GM18498 (cell line): ENCODE results near the gene PARVA.

Source experiments
- ATAC-seq: cut with Tn5 transposase; IDR thresholded peaks from one replicate; pipeline ENCODE4 v1.9.1; 2021; ENCODE audit warnings: mild to moderate bottlenecking, moderate library complexity; ENCODE audit not compliant: unreplicated experiment

Gene PARVA

DNA sequence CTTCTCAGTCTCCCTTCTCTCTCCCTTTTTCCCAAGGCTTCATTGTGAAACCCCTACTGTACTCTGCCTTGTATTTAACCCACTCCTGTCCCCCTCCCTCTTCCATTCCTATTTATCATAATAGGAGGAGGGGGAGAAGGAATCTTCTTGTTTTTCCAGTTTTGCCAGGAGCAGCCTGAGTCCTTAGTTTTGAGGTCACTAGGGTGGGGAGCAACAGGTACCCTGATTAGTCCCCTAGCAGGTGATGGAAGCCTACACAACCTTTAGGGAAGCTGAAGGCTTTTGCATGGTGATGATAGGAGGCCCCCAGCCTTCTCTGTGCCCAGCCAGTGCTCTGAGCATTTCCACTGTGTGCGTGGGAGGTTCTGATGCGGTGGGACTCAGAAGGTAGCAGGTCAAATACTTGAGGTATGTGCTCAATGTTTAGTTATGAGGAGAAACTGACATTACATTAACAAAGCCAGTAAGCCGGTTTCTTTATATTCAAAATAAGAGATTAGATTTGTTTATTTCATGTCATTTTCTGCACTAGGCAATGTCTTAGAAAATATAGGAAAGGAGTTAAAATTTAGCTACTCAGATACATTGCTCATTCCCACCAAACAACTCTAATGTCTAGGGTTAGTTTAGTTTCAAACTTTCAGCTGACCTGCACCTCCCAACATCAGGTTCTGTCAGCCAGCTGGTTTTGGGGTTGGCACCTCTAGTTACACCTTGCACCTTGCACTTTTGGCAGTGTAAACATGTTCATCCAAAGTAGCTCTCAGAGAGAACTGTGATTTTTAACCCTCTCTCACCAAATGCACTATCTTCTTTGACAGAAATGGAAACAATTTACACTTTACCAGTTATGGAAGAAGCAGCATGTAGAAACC lies 26.0 kb downstream of the PARVA start:
- no peak for ATAC-seq

DNA sequence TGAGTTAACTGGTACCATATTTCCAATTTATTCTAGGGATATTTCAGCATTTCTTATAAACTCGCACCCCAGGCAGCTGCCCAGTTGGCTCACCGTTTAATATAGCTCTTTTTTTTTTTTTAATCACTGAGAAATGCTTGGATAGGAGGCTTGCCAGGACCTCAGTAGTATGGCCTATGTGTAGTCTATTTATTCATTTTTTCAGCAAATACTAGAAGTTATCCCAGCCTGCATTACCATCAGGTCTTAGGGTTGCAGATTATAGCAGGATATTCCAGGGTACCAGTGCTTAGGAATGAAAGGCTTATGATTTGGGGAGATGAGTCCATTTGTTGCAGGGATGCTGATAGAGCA lies 26.6 kb downstream of the PARVA start:
- ATAC-seq = no peak

GRCh38 chr11:12404436-12404835 lies 27.1 kb downstream of the PARVA start:
- no peak for ATAC-seq

GRCh38 chr11:12408156-12408770 lies 30.9 kb downstream of the PARVA start:
- ATAC-seq = no peak

GRCh38 chr11:12409621-12410005 lies 32.2 kb downstream of the PARVA start:
- ATAC-seq = no peak

- no peak for ATAC-seq
Measured at GRCh38 chr11:12410006-12410728, 32.8 kb downstream of the PARVA start.

GRCh38 chr11:12411393-12411792 lies 34.0 kb downstream of the PARVA start:
- ATAC-seq = no peak

GRCh38 chr11:12411806-12412727 lies 34.7 kb downstream of the PARVA start:
- peak; percentile 63 for ATAC-seq

DNA sequence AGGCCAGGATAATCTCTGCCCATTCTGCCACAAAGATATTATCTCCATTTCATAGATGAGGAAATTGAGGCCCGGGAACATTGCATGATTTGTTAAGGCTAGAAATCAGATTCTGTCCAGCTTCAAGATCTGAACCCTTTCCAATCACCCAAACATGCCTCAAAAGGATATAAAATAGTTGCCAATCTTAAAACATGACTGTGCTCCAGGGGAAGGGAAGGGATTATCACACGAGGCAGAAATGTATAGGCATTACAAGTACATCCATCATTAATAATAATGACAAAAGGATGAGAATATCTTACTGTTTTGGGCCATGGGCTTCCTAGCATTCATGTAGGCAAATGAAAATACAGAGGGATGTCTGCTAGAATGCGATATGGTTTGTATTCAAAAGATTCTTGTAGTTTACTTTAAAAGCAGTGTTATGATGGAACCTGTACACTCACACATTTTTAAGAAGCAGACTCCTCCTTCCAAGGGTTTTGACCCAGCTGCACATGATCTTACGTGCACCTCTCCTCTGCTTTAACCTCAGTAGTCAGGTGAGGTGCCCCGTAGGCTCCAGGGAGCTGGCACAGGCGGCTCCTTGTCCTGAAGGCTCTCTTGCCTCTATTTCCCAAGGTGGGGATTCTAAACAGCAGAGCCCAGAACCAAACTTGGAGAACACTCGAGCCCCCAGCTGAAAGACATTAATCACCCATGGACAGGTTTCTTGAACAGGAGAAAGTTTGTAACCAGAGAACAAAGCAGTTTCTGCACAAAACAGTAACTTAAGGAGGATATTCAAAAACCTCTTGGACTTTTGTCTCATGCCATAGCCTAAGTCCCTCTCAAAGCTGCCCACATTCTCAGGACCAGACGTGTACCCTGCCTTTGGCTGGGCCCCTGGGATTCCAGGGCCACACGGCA lies 36.0 kb downstream of the PARVA start:
- ATAC-seq = no peak

DNA sequence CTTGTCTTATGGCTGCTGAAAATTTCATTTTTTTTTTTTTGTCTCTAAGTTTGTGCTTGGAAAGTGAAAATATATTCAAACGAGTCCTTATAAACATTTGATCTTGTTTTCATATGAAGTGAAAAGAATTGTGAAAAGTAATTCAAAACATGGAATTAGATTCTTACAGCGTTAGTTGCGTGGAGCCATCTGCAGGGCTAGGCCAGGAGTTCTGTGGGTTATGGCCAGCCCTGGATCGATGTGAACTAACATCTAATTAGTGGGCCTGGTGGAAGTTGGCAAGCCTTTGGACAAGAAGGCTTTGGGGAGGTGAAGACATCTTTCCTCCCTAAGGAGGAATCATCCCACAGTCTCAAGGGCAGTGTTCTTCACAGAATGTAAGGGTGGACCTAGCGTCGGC lies 37.2 kb downstream of the PARVA start:
- ATAC-seq = no peak

- no peak for ATAC-seq
Measured at GRCh38 chr11:12415342-12415966, 38.1 kb downstream of the PARVA start.

GRCh38 chr11:12416552-12416951 lies 39.2 kb downstream of the PARVA start:
- no peak for ATAC-seq

GRCh38 chr11:12417691-12418611 lies 40.6 kb downstream of the PARVA start:
- no peak for ATAC-seq

GRCh38 chr11:12420040-12420439 lies 42.7 kb downstream of the PARVA start:
- no peak for ATAC-seq

DNA sequence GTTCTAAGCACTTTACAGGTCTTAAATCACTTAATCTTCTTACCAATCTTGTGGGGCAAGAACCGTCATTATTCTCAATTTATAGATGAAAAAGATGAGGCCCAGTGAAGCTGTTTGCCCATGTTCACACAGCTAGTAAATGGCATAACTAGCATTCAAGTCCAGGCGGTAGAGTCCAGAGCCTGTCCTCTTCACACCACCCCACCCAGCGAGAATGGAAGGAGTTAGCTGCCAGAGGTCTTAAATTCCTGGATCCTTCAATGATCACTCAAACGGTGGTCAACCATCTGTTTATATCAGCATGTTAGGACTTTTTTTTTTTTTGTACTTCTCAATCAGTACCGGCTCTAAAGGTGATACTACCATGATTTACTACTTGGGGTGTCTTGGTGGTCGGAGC lies 43.3 kb downstream of the PARVA start:
- ATAC-seq = no peak

GRCh38 chr11:12421386-12421785 lies 44.0 kb downstream of the PARVA start:
- no peak for ATAC-seq

DNA sequence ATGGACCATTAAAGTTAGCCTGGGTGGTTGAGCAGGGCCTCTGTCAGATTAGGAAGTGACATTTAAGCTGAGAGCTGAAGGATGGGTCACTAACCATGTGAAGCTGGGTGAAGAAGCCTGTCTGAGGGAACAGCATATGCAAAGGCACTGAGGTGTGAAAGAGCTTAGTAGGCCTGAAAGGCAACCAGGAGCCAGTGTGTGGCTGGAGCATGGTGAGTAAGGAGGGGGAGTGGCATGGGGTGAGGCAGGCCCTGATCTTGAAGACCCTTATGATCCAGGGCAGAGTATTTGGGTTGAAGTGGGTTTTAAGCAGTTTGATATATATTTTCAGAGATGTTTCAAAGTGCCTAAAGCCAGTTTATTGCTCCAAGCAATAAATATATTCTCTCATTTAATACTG lies 48.8 kb downstream of the PARVA start:
- no peak for ATAC-seq

- no peak for ATAC-seq
Measured at GRCh38 chr11:12429155-12429554, 51.8 kb downstream of the PARVA start.
